ENCODE data around the gene SLC9A2. TPM values are rescaled to one million over a fixed set of nuclear protein-coding genes. Genes with fewer than 3 reads are reported as not detected.

The SLC9A2 gene
- total RNA-seq, 4 donors from 2014 or later: under 0.01 to 0.29 (median 0.21) TPM; not detected in 1

DNA sequence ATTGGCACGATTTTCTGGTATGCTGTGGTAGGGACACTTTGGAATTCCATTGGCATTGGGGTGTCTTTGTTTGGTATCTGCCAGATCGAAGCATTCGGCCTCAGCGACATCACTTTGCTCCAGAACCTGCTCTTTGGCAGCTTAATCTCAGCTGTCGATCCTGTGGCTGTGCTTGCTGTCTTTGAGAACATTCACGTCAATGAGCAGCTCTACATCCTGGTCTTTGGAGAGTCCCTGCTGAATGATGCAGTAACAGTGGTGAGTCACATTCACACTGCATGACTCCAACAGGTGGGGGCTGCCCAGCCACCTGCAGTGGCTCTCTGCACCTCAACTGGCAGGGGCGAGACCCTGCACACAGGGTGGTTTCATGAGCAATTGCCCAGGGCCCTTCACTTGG lies 38.4 kb downstream of the SLC9A2 start:
- Histone ChIP-seq H3K4me1 (no peaks in the 10 kb centered on the region), H3K36me3 (no peaks in the 10 kb centered on the region), H3K4me3 (no peak overlapping the region), H3K9me3 (no peaks in the 10 kb centered on the region), H3K27me3 (no peaks in the 10 kb centered on the region), H3K27ac (no peak overlapping the region)
- intact Hi-C loops (cut with DNase I; ENCODE audit: low total_unique reads): no loop called here
- TF ChIP-seq, protein P1, sequence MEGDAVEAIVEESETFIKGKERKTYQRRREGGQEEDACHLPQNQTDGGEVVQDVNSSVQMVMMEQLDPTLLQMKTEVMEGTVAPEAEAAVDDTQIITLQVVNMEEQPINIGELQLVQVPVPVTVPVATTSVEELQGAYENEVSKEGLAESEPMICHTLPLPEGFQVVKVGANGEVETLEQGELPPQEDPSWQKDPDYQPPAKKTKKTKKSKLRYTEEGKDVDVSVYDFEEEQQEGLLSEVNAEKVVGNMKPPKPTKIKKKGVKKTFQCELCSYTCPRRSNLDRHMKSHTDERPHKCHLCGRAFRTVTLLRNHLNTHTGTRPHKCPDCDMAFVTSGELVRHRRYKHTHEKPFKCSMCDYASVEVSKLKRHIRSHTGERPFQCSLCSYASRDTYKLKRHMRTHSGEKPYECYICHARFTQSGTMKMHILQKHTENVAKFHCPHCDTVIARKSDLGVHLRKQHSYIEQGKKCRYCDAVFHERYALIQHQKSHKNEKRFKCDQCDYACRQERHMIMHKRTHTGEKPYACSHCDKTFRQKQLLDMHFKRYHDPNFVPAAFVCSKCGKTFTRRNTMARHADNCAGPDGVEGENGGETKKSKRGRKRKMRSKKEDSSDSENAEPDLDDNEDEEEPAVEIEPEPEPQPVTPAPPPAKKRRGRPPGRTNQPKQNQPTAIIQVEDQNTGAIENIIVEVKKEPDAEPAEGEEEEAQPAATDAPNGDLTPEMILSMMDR (IDR thresholded peaks at IDR 0.05): no peak
- no peak for TF ChIP-seq POLR2A (IDR thresholded peaks at IDR 0.05)
- DNase-seq: no peak

DNA sequence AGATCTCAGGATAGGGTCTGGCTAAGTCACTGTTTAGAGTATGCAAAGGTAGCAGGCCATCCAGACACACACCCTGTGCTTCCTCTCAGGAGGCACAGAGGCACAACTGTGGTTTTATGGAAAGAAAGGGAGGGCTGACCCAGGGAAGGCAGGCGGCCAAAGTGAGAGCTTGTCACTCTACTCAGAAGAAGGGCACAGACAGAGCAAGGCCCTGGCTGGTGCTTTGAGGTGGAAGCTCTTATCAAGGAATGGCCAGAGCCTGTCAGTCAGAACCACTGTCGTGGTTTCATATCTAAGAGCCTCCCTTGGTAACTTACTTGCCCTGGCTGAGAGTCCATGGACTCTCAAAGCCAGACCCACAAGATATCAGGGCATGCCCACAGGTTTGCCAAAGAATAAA lies 40.7 kb downstream of the SLC9A2 start:
- TF ChIP-seq POLR2A (IDR thresholded peaks at IDR 0.05): no peak
- TF ChIP-seq, protein P1 (IDR thresholded peaks at IDR 0.05): no peak
- Histone ChIP-seq H3K36me3 (no peaks in the 10 kb centered on the region), H3K27me3 (no peaks in the 10 kb centered on the region), H3K4me3 (no peak overlapping the region), H3K9me3 (no peaks in the 10 kb centered on the region), H3K27ac (no peak overlapping the region), H3K4me1 (no peaks in the 10 kb centered on the region)
- intact Hi-C loops (cut with DNase I; ENCODE audit: low total_unique reads): no loop called here
- no peak for DNase-seq

DNA sequence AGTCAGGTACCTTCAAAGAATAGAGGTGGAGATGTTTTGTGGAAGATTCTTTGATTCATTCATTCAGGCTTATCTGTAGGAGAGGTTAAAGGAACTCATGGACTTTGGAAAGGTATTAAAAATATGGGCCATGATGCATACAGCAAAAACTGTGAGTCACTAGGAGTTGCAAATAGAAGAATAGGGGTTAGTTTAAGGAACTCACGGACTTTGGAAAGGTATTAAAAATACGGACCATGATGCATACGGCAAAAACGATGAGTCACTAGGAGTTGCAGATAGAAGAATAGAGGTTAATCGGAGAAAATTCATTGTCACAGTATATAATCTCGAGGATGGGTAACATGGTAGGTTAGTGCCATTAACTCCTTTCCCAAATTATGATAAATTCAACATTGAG lies 41.2 kb downstream of the SLC9A2 start:
- no peaks in the 10 kb centered on the region for H3K4me1 ChIP-seq
- H3K4me3 ChIP-seq: no peak overlapping the region
- H3K36me3 ChIP-seq: no peaks in the 10 kb centered on the region
- no peak for DNase-seq
- no peak for TF ChIP-seq POLR2A (IDR thresholded peaks at IDR 0.05)
- TF ChIP-seq, protein P1 (IDR thresholded peaks at IDR 0.05): no peak
- intact Hi-C loops (cut with DNase I; ENCODE audit: low total_unique reads): no loop called here
- no peaks in the 10 kb centered on the region for H3K27me3 ChIP-seq
- no peaks in the 10 kb centered on the region for H3K9me3 ChIP-seq
- no peak overlapping the region for H3K27ac ChIP-seq

DNA sequence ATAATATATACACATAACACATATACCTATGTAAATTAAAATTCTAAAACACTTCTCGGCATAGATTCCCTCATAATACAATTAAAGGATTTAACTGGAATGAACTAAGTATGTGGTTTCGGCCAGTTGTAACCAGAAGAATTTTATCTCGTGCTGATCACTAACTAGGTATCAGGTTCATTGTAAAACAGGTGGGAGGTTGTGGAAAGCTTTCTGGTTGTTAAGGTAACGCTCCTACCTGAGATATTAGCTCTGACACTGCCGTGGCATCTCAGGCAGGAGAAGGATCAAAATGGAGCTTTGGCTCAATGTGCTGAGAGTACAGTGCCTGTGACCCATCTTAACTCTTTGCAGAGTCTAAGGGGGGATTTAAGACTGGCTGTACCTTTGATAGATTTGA lies 42.5 kb downstream of the SLC9A2 start:
- H3K4me1 ChIP-seq: no peaks in the 10 kb centered on the region
- H3K4me3 ChIP-seq: no peak overlapping the region
- H3K36me3 ChIP-seq: no peaks in the 10 kb centered on the region
- H3K27me3 ChIP-seq: no peaks in the 10 kb centered on the region
- no peak overlapping the region for H3K27ac ChIP-seq
- no peaks in the 10 kb centered on the region for H3K9me3 ChIP-seq
- no peak for TF ChIP-seq POLR2A (IDR thresholded peaks at IDR 0.05)
- TF ChIP-seq, protein P1 (IDR thresholded peaks at IDR 0.05): no peak
- intact Hi-C loops (cut with DNase I; ENCODE audit: low total_unique reads): no loop called here
- DNase-seq: no peak

DNA sequence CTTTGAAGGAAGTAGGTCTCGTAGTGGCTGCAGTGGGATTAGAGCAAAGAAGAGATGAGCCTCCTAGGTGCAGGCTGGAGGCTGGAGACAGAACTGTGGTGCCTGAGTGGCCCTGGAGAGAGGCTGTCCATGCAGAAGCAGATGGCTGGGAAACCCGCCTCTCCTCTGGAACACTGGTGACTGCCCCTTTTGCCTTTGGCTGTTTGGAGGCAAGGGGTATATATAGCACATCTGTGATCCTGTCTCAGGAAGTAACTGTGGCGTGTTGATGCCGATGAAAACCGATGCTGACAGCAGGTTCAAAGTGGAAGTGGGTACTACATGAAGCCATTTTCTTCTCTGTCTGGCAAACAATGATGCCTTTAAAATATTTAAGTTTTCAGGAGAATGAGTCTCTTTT lies 43.5 kb downstream of the SLC9A2 start:
- TF ChIP-seq, protein P1 (IDR thresholded peaks at IDR 0.05): no peak
- TF ChIP-seq POLR2A (IDR thresholded peaks at IDR 0.05): no peak
- H3K27ac ChIP-seq: no peak overlapping the region
- intact Hi-C loops (cut with DNase I; ENCODE audit: low total_unique reads): no loop called here
- no peak for DNase-seq
- H3K27me3 ChIP-seq: no peaks in the 10 kb centered on the region
- no peak overlapping the region for H3K4me3 ChIP-seq
- H3K36me3 ChIP-seq: no peaks in the 10 kb centered on the region
- no peaks in the 10 kb centered on the region for H3K9me3 ChIP-seq
- no peaks in the 10 kb centered on the region for H3K4me1 ChIP-seq
